Right lobe of liver (tissue), 4 donors: ENCODE measurements around the gene KIAA1958.

ENCODE experiments used
- POLR2A ChIP-seq: fragments of 450-650 bp; IDR thresholded peaks from one replicate; pipeline ENCODE4 v1.6.1; 2017; ENCODE audit warnings: antibody characterized with exemption, mild to moderate bottlenecking
- TF ChIP-seq, protein P1 (sequence below), 4 donors: fragments of 200-600 bp in 3 of 4; fragments of 450-650 bp in 1 of 4; IDR thresholded peaks; one replicate each; pipeline versions ENCODE4 v1.5.1 to v1.8.0; 2016 to 2022; ENCODE audit warnings: antibody characterized with exemption in 4 of 4, mild to moderate bottlenecking in 2 of 4
- donor health status: DM: no; HTN: no; CAD: no.
- donor health status: DM: no; HTN: no; CAD: no.
- donor health status: DM: no; HTN: yes; CAD: no.

GRCh38 chr9:112486221-112487007 is at the start of gene KIAA1958:
- TF ChIP-seq, protein P1, sequence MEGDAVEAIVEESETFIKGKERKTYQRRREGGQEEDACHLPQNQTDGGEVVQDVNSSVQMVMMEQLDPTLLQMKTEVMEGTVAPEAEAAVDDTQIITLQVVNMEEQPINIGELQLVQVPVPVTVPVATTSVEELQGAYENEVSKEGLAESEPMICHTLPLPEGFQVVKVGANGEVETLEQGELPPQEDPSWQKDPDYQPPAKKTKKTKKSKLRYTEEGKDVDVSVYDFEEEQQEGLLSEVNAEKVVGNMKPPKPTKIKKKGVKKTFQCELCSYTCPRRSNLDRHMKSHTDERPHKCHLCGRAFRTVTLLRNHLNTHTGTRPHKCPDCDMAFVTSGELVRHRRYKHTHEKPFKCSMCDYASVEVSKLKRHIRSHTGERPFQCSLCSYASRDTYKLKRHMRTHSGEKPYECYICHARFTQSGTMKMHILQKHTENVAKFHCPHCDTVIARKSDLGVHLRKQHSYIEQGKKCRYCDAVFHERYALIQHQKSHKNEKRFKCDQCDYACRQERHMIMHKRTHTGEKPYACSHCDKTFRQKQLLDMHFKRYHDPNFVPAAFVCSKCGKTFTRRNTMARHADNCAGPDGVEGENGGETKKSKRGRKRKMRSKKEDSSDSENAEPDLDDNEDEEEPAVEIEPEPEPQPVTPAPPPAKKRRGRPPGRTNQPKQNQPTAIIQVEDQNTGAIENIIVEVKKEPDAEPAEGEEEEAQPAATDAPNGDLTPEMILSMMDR (IDR thresholded peaks at IDR 0.05), result no peak
- TF ChIP-seq POLR2A, result peak; percentile 59
